Measurements from ENCODE around the gene LAMC1. TPM values are rescaled to one million over a fixed set of nuclear protein-coding genes. Genes with fewer than 3 reads are reported as not detected.

Gene LAMC1
- total RNA-seq, 1 experiment from 2014 or later: 95.5 TPM

- Histone ChIP-seq H3K27ac (ENCODE audit: low read depth, low read length, poor library complexity, severe bottlenecking) (no peak overlapping the region), H3K27me3 (replicated peaks; ENCODE audit: insufficient read depth, low read depth, low read length, poor library complexity) (no peaks in the 10 kb centered on the region), H3K9me3 (ENCODE audit: low read depth, low read length, poor library complexity, severe bottlenecking) (no peaks in the 10 kb centered on the region), H3K4me1 (ENCODE audit: insufficient read depth, low read length, poor library complexity, severe bottlenecking) (peaks cover 69% of the 10 kb centered on the region), H3K4me3 (ENCODE audit: low read depth, low read length, poor library complexity, severe bottlenecking) (no peak overlapping the region), H3K36me3 (ENCODE audit: insufficient read depth, low read length, poor library complexity, severe bottlenecking) (no peaks in the 10 kb centered on the region)
- BruUV-seq (replicated peaks): no TSS peak
- TF ChIP-seq, protein P1, sequence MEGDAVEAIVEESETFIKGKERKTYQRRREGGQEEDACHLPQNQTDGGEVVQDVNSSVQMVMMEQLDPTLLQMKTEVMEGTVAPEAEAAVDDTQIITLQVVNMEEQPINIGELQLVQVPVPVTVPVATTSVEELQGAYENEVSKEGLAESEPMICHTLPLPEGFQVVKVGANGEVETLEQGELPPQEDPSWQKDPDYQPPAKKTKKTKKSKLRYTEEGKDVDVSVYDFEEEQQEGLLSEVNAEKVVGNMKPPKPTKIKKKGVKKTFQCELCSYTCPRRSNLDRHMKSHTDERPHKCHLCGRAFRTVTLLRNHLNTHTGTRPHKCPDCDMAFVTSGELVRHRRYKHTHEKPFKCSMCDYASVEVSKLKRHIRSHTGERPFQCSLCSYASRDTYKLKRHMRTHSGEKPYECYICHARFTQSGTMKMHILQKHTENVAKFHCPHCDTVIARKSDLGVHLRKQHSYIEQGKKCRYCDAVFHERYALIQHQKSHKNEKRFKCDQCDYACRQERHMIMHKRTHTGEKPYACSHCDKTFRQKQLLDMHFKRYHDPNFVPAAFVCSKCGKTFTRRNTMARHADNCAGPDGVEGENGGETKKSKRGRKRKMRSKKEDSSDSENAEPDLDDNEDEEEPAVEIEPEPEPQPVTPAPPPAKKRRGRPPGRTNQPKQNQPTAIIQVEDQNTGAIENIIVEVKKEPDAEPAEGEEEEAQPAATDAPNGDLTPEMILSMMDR (conservative IDR thresholded peaks at IDR 0.05; ENCODE audit: low read depth, low read length): no peak
- no peak for TF ChIP-seq EZH2 (IDR thresholded peaks at IDR 0.05; ENCODE audit: borderline replicate concordance, low read depth, low read length, poor library complexity, severe bottlenecking)
- intact Hi-C loops (cut with micrococcal nuclease; ENCODE audit: unreplicated experiment): no loop called here
- ChIA-PET CTCF (no interaction called here), POLR2A (ENCODE audit: low non-redundant PET) (no interaction called here)
- DNase-seq (ENCODE audit: low spot score): no peak
Observed at GRCh38 chr1:183027031-183027430, 3.8 kb downstream of the LAMC1 start.

- Histone ChIP-seq H3K36me3 (ENCODE audit: insufficient read depth, low read length, poor library complexity, severe bottlenecking) (no peaks in the 10 kb centered on the region), H3K27me3 (replicated peaks; ENCODE audit: insufficient read depth, low read depth, low read length, poor library complexity) (no peaks in the 10 kb centered on the region), H3K9me3 (ENCODE audit: low read depth, low read length, poor library complexity, severe bottlenecking) (no peaks in the 10 kb centered on the region), H3K4me1 (ENCODE audit: insufficient read depth, low read length, poor library complexity, severe bottlenecking) (peaks cover 73% of the 10 kb centered on the region), H3K4me3 (ENCODE audit: low read depth, low read length, poor library complexity, severe bottlenecking) (no peak overlapping the region), H3K27ac (ENCODE audit: low read depth, low read length, poor library complexity, severe bottlenecking) (peak overlapping the region; percentile 6)
- TF ChIP-seq, protein P1 (conservative IDR thresholded peaks at IDR 0.05; ENCODE audit: low read depth, low read length): no peak
- TF ChIP-seq EZH2 (IDR thresholded peaks at IDR 0.05; ENCODE audit: borderline replicate concordance, low read depth, low read length, poor library complexity, severe bottlenecking): no peak
- intact Hi-C loops (cut with micrococcal nuclease; ENCODE audit: unreplicated experiment): no loop called here
- DNase-seq (ENCODE audit: low spot score): no peak
- CTCF ChIA-PET: no interaction called here
- no TSS peak for BruUV-seq (replicated peaks)
- POLR2A ChIA-PET (ENCODE audit: low non-redundant PET): interaction anchor here (1.0 kb wide), 1 partner anchor 57 kb away, joined by 4 read pairs; no protein-coding TSS in a partner anchor
Observed at GRCh38 chr1:183027791-183028190, 4.6 kb downstream of the LAMC1 start.

DNA sequence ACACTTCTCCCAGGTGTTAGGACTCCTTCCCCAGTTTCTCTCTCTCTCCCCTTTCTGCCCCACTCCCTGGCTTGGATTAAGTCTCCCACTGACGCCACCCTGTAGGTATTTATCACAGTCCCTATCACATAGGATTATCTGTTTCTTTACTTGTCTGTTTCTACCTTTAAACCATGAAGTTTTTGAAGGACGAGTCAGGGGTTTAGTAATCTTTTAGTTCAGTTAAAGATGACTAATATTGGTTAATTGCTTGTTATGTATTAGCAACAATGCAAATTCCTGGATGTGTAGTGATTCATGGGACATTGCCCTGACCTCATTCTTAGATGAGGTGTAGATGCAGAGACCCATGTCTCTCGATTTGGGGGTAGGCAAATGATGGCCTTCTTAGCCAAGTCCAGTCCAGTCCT is 6.4 kb downstream of the LAMC1 start:
- no peak overlapping the region for H3K27ac ChIP-seq (ENCODE audit: low read depth, low read length, poor library complexity, severe bottlenecking)
- H3K9me3 ChIP-seq (ENCODE audit: low read depth, low read length, poor library complexity, severe bottlenecking): no peaks in the 10 kb centered on the region
- DNase-seq (ENCODE audit: low spot score): no peak
- intact Hi-C loops (cut with micrococcal nuclease; ENCODE audit: unreplicated experiment): no loop called here
- H3K27me3 ChIP-seq (replicated peaks; ENCODE audit: insufficient read depth, low read depth, low read length, poor library complexity): no peaks in the 10 kb centered on the region
- peaks cover 86% of the 10 kb centered on the region for H3K4me1 ChIP-seq (ENCODE audit: insufficient read depth, low read length, poor library complexity, severe bottlenecking)
- H3K36me3 ChIP-seq (ENCODE audit: insufficient read depth, low read length, poor library complexity, severe bottlenecking): no peaks in the 10 kb centered on the region
- POLR2A ChIA-PET (ENCODE audit: low non-redundant PET): no interaction called here
- H3K4me3 ChIP-seq (ENCODE audit: low read depth, low read length, poor library complexity, severe bottlenecking): no peak overlapping the region
- CTCF ChIA-PET: no interaction called here
- no TSS peak for BruUV-seq (replicated peaks)
- TF ChIP-seq, protein P1 (conservative IDR thresholded peaks at IDR 0.05; ENCODE audit: low read depth, low read length): no peak
- TF ChIP-seq EZH2 (IDR thresholded peaks at IDR 0.05; ENCODE audit: borderline replicate concordance, low read depth, low read length, poor library complexity, severe bottlenecking): no peak

Measured in A673 (cell line).